ENCODE data around the gene SSR2.

The SSR2 gene

GRCh38 chr1:155967341-155968050 is 53.3 kb downstream of the SSR2 start:
- H3K9me3 ChIP-seq (ENCODE audit: insufficient read depth, low read depth, low read length), result no peaks in the 10 kb centered on the region
- H3K79me2 ChIP-seq (ENCODE audit: insufficient read depth, low read length), result peaks cover 85% of the 10 kb centered on the region
- no peaks in the 10 kb centered on the region for H3K27me3 ChIP-seq (ENCODE audit: insufficient read depth, low read length, poor library complexity, severe bottlenecking)
- H3K36me3 ChIP-seq (ENCODE audit: insufficient read depth, low read length), result peaks cover 72% of the 10 kb centered on the region; the same call in 1 of the 2 replicates
- H3K4me3 ChIP-seq (ENCODE audit: low read length, poor library complexity, severe bottlenecking), result peak overlapping the region; percentile 49
- H3F3A ChIP-seq (ENCODE audit: low read depth), result no peaks in the 10 kb centered on the region
- TF ChIP-seq CTCF (conservative IDR thresholded peaks at IDR 0.05; ENCODE audit: low read length) (no peak), EZH2phosphoT487 (IDR thresholded peaks at IDR 0.05; ENCODE audit: borderline replicate concordance) (no peak)
- no peak overlapping the region for H2AFZ ChIP-seq (ENCODE audit: low read length)
- peak overlapping the region; percentile 89 for H3K4me2 ChIP-seq (ENCODE audit: low read depth, low read length, poor library complexity, severe bottlenecking)
- peak overlapping the region; percentile 49 for H3K9ac ChIP-seq (ENCODE audit: low read depth, low read length, poor library complexity, severe bottlenecking)
- H3K9me2 ChIP-seq (replicated peaks; ENCODE audit: low read depth, low read length), result no peaks in the 10 kb centered on the region
- peaks cover 89% of the 10 kb centered on the region for H4K20me1 ChIP-seq (ENCODE audit: insufficient read depth, low read length, poor library complexity, severe bottlenecking)
- H3K4me1 ChIP-seq (ENCODE audit: insufficient read depth, low read length, poor library complexity, severe bottlenecking), result peaks cover 55% of the 10 kb centered on the region

- Histone ChIP-seq H3K9ac (ENCODE audit: low read depth, low read length, poor library complexity, severe bottlenecking) (no peak overlapping the region), H3K36me3 (ENCODE audit: insufficient read depth, low read length) (peaks cover 79% of the 10 kb centered on the region; the same call in 1 of the 2 replicates), H3K79me2 (ENCODE audit: insufficient read depth, low read length) (peaks cover 81% of the 10 kb centered on the region), H3K9me2 (replicated peaks; ENCODE audit: low read depth, low read length) (no peaks in the 10 kb centered on the region), H2AFZ (ENCODE audit: low read length) (no peak overlapping the region), H3F3A (ENCODE audit: low read depth) (no peaks in the 10 kb centered on the region), H3K9me3 (ENCODE audit: insufficient read depth, low read depth, low read length) (no peaks in the 10 kb centered on the region), H3K27me3 (ENCODE audit: insufficient read depth, low read length, poor library complexity, severe bottlenecking) (no peaks in the 10 kb centered on the region), H3K4me2 (ENCODE audit: low read depth, low read length, poor library complexity, severe bottlenecking) (peak overlapping the region; percentile 89), H3K4me3 (ENCODE audit: low read length, poor library complexity, severe bottlenecking) (no peak overlapping the region), H3K4me1 (ENCODE audit: insufficient read depth, low read length, poor library complexity, severe bottlenecking) (peaks cover 48% of the 10 kb centered on the region), H4K20me1 (ENCODE audit: insufficient read depth, low read length, poor library complexity, severe bottlenecking) (peaks cover 87% of the 10 kb centered on the region)
- TF ChIP-seq CTCF (conservative IDR thresholded peaks at IDR 0.05; ENCODE audit: low read length), result no peak
- TF ChIP-seq EZH2phosphoT487 (IDR thresholded peaks at IDR 0.05; ENCODE audit: borderline replicate concordance), result no peak
Measured at GRCh38 chr1:155966750-155967149, 54.0 kb downstream of the SSR2 start.

- Histone ChIP-seq H3K36me3 (ENCODE audit: insufficient read depth, low read length) (peaks cover 84% of the 10 kb centered on the region; the same call in 1 of the 2 replicates), H2AFZ (ENCODE audit: low read length) (no peak overlapping the region), H4K20me1 (ENCODE audit: insufficient read depth, low read length, poor library complexity, severe bottlenecking) (peaks cover 85% of the 10 kb centered on the region), H3K79me2 (ENCODE audit: insufficient read depth, low read length) (peaks cover 79% of the 10 kb centered on the region), H3K4me1 (ENCODE audit: insufficient read depth, low read length, poor library complexity, severe bottlenecking) (peaks cover 42% of the 10 kb centered on the region), H3K9me3 (ENCODE audit: insufficient read depth, low read depth, low read length) (no peaks in the 10 kb centered on the region), H3K27me3 (ENCODE audit: insufficient read depth, low read length, poor library complexity, severe bottlenecking) (no peaks in the 10 kb centered on the region), H3F3A (ENCODE audit: low read depth) (no peaks in the 10 kb centered on the region), H3K4me2 (ENCODE audit: low read depth, low read length, poor library complexity, severe bottlenecking) (no peak overlapping the region), H3K4me3 (ENCODE audit: low read length, poor library complexity, severe bottlenecking) (no peak overlapping the region), H3K9ac (ENCODE audit: low read depth, low read length, poor library complexity, severe bottlenecking) (no peak overlapping the region), H3K9me2 (replicated peaks; ENCODE audit: low read depth, low read length) (no peaks in the 10 kb centered on the region)
- peak; percentile 58 for TF ChIP-seq CTCF (conservative IDR thresholded peaks at IDR 0.05; ENCODE audit: low read length)
- TF ChIP-seq EZH2phosphoT487 (IDR thresholded peaks at IDR 0.05; ENCODE audit: borderline replicate concordance), result no peak
Measured at GRCh38 chr1:155966135-155966534, 54.6 kb downstream of the SSR2 start.
